ENCODE results near the gene UMPS. TPM values are rescaled to one million over a fixed set of nuclear protein-coding genes. Genes with fewer than 3 reads are reported as not detected.

Gene UMPS
- total and polyA plus RNA-seq, 9 of the 15 experiments (the other 6 are each of a cell fraction or from before 2014, with no cell fraction given) = 28.9 to 91.0 (median 45.9) TPM

- Histone ChIP-seq H3K9me3 (replicated peaks; ENCODE audit: control insufficient read depth, insufficient read depth, low read depth, low read length) (no peaks in the 10 kb centered on the region), H3K9me1 (ENCODE audit: control insufficient read depth, insufficient read depth, low read length) (no peaks in the 10 kb centered on the region), H3K4me2 (ENCODE audit: insufficient read depth, low read length) (no peak overlapping the region), H3K9ac (ENCODE audit: insufficient read depth in 1 of 2, low read depth in 2 of 2, low read length in 2 of 2) (no peak overlapping the region), H3K27ac (ENCODE audit: extremely low read depth, low read depth, low read length) (no peak overlapping the region), H3K4me1 (replicated peaks in 1 of 2; ENCODE audit: control insufficient read depth in 2 of 2, insufficient read depth in 2 of 2, low read length in 2 of 2) (no peaks in the 10 kb centered on the region; a peak in 1 of 5 replicates), H4K20me1 (replicated peaks; ENCODE audit: control insufficient read depth, insufficient read depth, low read length) (no peaks in the 10 kb centered on the region), H3K36me3 (ENCODE audit: control insufficient read depth, insufficient read depth, low read length) (no peaks in the 10 kb centered on the region), H3K27me3 (ENCODE audit: control insufficient read depth in 2 of 2, insufficient read depth in 2 of 2, low read length in 2 of 2) (no peaks in the 10 kb centered on the region), H3K79me2 (ENCODE audit: control insufficient read depth, insufficient read depth, low read length) (no peaks in the 10 kb centered on the region), H3K4me3 (no peak overlapping the region), H2AFZ (ENCODE audit: low read depth, low read length) (no peak overlapping the region)
- ChIA-PET CTCF (ENCODE audit: low intra/inter-chr PET ratio) (interaction anchor here (0.6 kb wide), 1 partner anchor 669 kb away, joined by 4 read pairs; no protein-coding TSS in a partner anchor), POLR2A (no interaction called here)
- in situ Hi-C loops (cut with MboI) (loop anchor here (5.0 kb wide), 1 partner anchor 124 kb away; no protein-coding TSS in a partner anchor), intact Hi-C loops (cut with micrococcal nuclease) (loop anchor here (5.0 kb wide), 1 partner anchor 49 kb away; no protein-coding TSS in a partner anchor)
- ATAC-seq (no peak), FAIRE-seq (no peak), DNase-seq (ENCODE audit: extremely low read depth in 1 of 4, low spot score in 3 of 4) (no peak)
- BruUV-seq (replicated peaks) = no TSS peak
- TF ChIP-seq NCOR1 (IDR thresholded peaks at IDR 0.05) (no peak), CHAMP1 (IDR thresholded peaks at IDR 0.05) (no peak), HMG20B (CRISPR knock-in tag; IDR thresholded peaks at IDR 0.05) (no peak), EZH2 (IDR thresholded peaks at IDR 0.05; ENCODE audit: borderline replicate concordance, low read depth, low read length) (no peak), TRIM25 (IDR thresholded peaks at IDR 0.05; ENCODE audit: borderline replicate concordance) (no peak)
- 42% methylated on average over 3 of the region's 3 CpGs for WGBS (ENCODE audit: insufficient coverage, low coverage, missing lambda C conversion rate)
Measured at GRCh38 chr3:124686028-124686670, 44.1 kb upstream of the UMPS start.
